Jurkat, Clone E6-1 (cell line): ENCODE results near the gene EPS8L1. TPM values are rescaled to one million over a fixed set of nuclear protein-coding genes. Genes with fewer than 3 reads are reported as not detected.
"Not testable (repeated sequence)": the region's sequence is repeated elsewhere in the genome, so short reads cannot be mapped to it uniquely, and the experiment has no call there.

Experiments
- DNase-seq: peaks from one replicate; pipeline ENCODE4 v3.0.0-alpha.2; 2011; ENCODE audit warnings: low read depth, low spot score
- H3K4me3 ChIP-seq: 2 replicates; pipeline ENCODE4 v1.5.1; 2011; ENCODE audit warnings: mild to moderate bottlenecking, low read length, control low read depth, moderate library complexity
- polyA plus RNA-seq: library from polyadenylated mRNA; unstranded; fragments of >200 nt; gene quantifications from one replicate; pipeline ENCODE4 v1.2.1, GENCODE V29; 2012; ENCODE audit warnings: missing spikeins; ENCODE audit not compliant: insufficient read length, insufficient read depth

Gene EPS8L1
- polyA plus RNA-seq = 10.8 TPM

GRCh38 chr19:55075371-55075998 lies at the start of gene EPS8L1:
EPS8L1 (plus strand) TSS chr19:55075869; CDS start chr19:55076445, 576 bp downstream.
- H3K4me3 ChIP-seq = no peak within 1 kb of the TSS
- no peak for DNase-seq

GRCh38 chr19:55027140-55027471 lies 48.6 kb upstream of the EPS8L1 start:
- not testable (repeated sequence) for DNase-seq, H3K4me3 ChIP-seq

GRCh38 chr19:55027472-55028337 lies 48.0 kb upstream of the EPS8L1 start:
- DNase-seq = peak; percentile 26

GRCh38 chr19:55028757-55029156 lies 46.9 kb upstream of the EPS8L1 start:
- no peak overlapping the region for H3K4me3 ChIP-seq
- DNase-seq = no peak

More at GRCh38 chr19:55027472-55028337, 48.0 kb upstream of the EPS8L1 start:
- no peak overlapping the region for H3K4me3 ChIP-seq

GRCh38 chr19:55031178-55031577 lies 44.5 kb upstream of the EPS8L1 start:
- H3K4me3 ChIP-seq = no peak overlapping the region
- no peak for DNase-seq

GRCh38 chr19:55032170-55032800 lies 43.4 kb upstream of the EPS8L1 start:
- DNase-seq = no peak
- H3K4me3 ChIP-seq = no peak overlapping the region

- not testable (repeated sequence) for H3K4me3 ChIP-seq, DNase-seq
Observed at GRCh38 chr19:55032976-55033643, 42.6 kb upstream of the EPS8L1 start.

GRCh38 chr19:55034751-55035150 lies 40.9 kb upstream of the EPS8L1 start:
- H3K4me3 ChIP-seq = no peak overlapping the region
- no peak for DNase-seq

GRCh38 chr19:55036058-55036457 lies 39.6 kb upstream of the EPS8L1 start:
- H3K4me3 ChIP-seq = no peak overlapping the region
- no peak for DNase-seq

- DNase-seq, H3K4me3 ChIP-seq: not testable (repeated sequence)
Observed at GRCh38 chr19:55037603-55038002, 38.1 kb upstream of the EPS8L1 start.

GRCh38 chr19:55040654-55041053 lies 35.0 kb upstream of the EPS8L1 start:
- H3K4me3 ChIP-seq, DNase-seq: not testable (repeated sequence)

GRCh38 chr19:55041244-55041626 lies 34.4 kb upstream of the EPS8L1 start:
- H3K4me3 ChIP-seq = no peak overlapping the region
- DNase-seq = no peak

- peak; percentile 67 for DNase-seq
- no peak overlapping the region; the same call in 1 of the 2 replicates for H3K4me3 ChIP-seq
Observed at GRCh38 chr19:55041627-55042343, 33.9 kb upstream of the EPS8L1 start.

- no peak overlapping the region; the same call in 1 of the 2 replicates for H3K4me3 ChIP-seq
- DNase-seq = no peak
Observed at GRCh38 chr19:55042344-55042678, 33.4 kb upstream of the EPS8L1 start.

- DNase-seq = no peak
- no peak overlapping the region for H3K4me3 ChIP-seq
Observed at GRCh38 chr19:55042688-55043087, 33.0 kb upstream of the EPS8L1 start.

- no peak overlapping the region for H3K4me3 ChIP-seq
- no peak for DNase-seq
Observed at GRCh38 chr19:55044286-55044685, 31.4 kb upstream of the EPS8L1 start.

GRCh38 chr19:55044771-55045716 lies 30.6 kb upstream of the EPS8L1 start:
- no peak for DNase-seq
- no peak overlapping the region for H3K4me3 ChIP-seq
